ENCODE measurements around the gene SNX4.
"Not testable (repeated sequence)": the region's sequence is repeated elsewhere in the genome, so short reads cannot be mapped to it uniquely, and the experiment has no call there.

Gene SNX4

DNA sequence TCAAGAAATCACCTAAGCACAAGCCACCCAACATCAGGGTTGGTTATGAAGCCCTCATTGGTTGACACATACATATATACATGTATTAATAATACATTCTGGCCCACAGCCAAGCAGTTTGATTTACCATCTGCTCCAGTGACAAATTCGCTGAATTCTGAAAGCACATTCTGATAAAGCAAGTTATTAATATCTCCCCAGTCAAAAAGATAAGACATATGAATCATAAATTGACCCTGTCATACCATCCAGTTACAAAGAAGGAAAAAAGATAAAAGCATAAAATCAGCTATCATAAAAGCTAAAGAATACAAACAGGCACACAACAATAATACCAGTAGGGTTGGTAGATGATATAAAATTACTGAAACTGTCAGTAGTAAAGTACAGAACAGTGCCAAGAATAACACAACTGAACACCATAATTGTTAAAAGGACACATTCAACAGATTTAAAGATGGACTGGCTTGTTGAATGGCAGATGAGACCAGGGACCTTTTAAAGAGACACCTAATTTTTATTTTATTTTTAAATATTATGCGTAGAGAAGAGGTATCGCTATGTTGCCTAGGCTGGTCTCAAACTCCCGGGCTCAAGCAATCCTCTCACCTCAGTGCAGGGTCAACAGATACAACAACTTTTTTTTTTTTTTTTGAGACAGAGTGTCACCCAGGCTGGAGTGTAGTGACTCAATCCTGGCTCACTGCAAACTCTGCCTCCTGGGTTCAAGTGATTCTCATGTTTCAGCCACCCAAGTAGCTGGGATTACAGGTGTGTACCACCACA is 7.7 kb downstream of the SNX4 start:
- no peak overlapping the region for H3K4me3 ChIP-seq
- TF ChIP-seq POLR2AphosphoS5 (IDR thresholded peaks at IDR 0.05; ENCODE audit: borderline replicate concordance, low read depth, low read length): no peak
- no peak for TF ChIP-seq FOXP2 (optimal IDR thresholded peaks at IDR 0.05; ENCODE audit: control extremely low read depth, extremely low read length, insufficient read depth)
- TF ChIP-seq EZH2 (IDR thresholded peaks at IDR 0.05): no peak
- peaks cover 69% of the 10 kb centered on the region for H3K36me3 ChIP-seq (ENCODE audit: insufficient read depth, low read length)
- H3K9me3 ChIP-seq (ENCODE audit: low read depth, low read length): 0 out of 2 replicates have a peak, but pooled peaks cover 4% of the 10 kb centered on the region
- peak; percentile 35 for DNase-seq (ENCODE audit: low read depth, low spot score)
- H3K27ac ChIP-seq: 0 out of 2 replicates have a peak overlapping the region, but pooled peaks have one; percentile 9
- H3K9ac ChIP-seq (ENCODE audit: insufficient read length): no peak overlapping the region

DNA sequence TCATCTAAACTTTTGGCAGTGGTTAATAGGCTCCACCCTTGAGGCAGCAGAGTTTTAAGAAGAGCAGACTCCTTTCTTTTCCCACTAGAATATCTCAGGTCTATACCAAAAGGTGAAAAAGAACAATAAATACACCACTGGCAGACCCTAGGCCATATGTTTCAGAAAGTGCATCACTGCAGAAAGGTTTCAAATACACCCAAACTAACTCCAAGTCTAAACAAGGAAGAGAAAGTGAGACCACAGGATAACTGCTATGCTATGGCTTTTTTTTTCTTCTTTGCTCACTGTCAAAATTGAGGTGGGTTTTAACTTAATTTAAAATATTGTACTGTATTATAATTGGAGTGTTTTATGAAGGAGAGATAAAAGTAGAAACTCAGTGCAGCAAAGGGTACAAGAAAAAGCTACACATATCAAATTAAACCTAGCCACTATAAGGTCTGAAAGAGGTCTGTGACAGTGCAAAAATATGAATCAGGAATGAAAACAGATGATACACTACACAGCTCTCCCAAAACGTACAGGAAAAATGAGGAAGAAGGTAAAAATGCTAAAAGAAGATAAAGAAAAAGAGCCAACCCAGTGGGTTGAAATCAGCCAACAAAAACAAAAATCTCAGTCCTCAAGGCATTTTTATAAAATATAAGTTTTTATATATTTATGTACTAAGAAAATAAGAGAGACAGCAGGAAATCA is 8.4 kb downstream of the SNX4 start:
- 0 out of 2 replicates have a peak, but pooled peaks cover 4% of the 10 kb centered on the region for H3K9me3 ChIP-seq (ENCODE audit: low read depth, low read length)

DNA sequence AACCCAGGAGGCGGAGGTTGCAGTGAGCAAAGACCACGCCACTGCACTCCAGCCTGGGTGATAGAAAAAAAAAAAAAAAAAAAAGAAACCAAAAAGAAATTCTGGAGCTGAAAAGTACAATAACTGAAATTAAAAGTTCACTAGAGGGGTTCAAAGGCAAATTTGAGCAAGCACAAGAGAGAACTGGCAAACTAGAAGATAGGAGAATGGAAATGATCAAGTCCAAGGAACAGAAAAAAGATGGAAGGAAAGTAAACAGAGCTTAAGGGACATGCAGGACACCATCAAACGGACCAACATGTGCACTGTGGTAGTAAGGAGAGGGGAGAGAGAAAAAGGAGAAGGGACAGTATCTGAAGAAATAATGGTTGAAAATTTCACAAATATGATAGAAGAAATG is 12.9 kb downstream of the SNX4 start:
- no peak for DNase-seq (ENCODE audit: low read depth, low spot score)
- H3K36me3 ChIP-seq (ENCODE audit: insufficient read depth, low read length): peaks cover 74% of the 10 kb centered on the region
- H3K9ac ChIP-seq (ENCODE audit: insufficient read length): no peak overlapping the region
- H3K9me3 ChIP-seq (ENCODE audit: low read depth, low read length): 0 out of 2 replicates have a peak, but pooled peaks cover 4% of the 10 kb centered on the region
- H3K4me3 ChIP-seq: no peak overlapping the region
- H3K27ac ChIP-seq: no peak overlapping the region
- TF ChIP-seq FOXP2 (optimal IDR thresholded peaks at IDR 0.05; ENCODE audit: control extremely low read depth, extremely low read length, insufficient read depth) (no peak), EZH2 (IDR thresholded peaks at IDR 0.05) (no peak), POLR2AphosphoS5 (IDR thresholded peaks at IDR 0.05; ENCODE audit: borderline replicate concordance, low read depth, low read length) (no peak)

More for the DNA sequence above, 8.4 kb downstream of the SNX4 start:
- Histone ChIP-seq H3K27ac (peak overlapping the region; percentile 48; the same call in 1 of the 2 replicates), H3K4me3 (no peak overlapping the region), H3K36me3 (ENCODE audit: insufficient read depth, low read length) (peaks cover 67% of the 10 kb centered on the region), H3K9ac (ENCODE audit: insufficient read length) (no peak overlapping the region)
- DNase-seq (ENCODE audit: low read depth, low spot score): no peak
- TF ChIP-seq FOXP2 (optimal IDR thresholded peaks at IDR 0.05; ENCODE audit: control extremely low read depth, extremely low read length, insufficient read depth) (no peak), POLR2AphosphoS5 (IDR thresholded peaks at IDR 0.05; ENCODE audit: borderline replicate concordance, low read depth, low read length) (no peak), EZH2 (IDR thresholded peaks at IDR 0.05) (no peak)

DNA sequence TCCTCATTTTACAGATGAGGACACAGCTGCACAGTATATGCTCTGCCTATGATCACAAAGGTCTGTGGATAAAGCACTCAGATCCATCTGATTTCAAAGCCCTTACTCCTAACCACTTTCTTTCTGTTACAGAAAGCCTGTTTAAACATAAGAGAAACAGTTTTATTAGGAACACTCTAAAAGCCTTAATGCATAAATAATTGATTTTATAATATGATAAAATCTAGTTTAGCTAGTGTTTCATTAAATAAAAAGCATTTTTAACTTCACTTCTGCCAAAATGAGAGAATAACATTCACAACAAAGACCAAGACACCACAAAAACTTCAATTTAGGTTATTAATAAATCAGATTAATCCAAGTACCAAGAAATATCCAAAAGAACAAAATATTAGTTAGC is 21.4 kb downstream of the SNX4 start:
- no peak for DNase-seq (ENCODE audit: low read depth, low spot score)
- no peak overlapping the region for H3K27ac ChIP-seq
- TF ChIP-seq POLR2AphosphoS5 (IDR thresholded peaks at IDR 0.05; ENCODE audit: borderline replicate concordance, low read depth, low read length) (no peak), EZH2 (IDR thresholded peaks at IDR 0.05) (no peak), FOXP2 (optimal IDR thresholded peaks at IDR 0.05; ENCODE audit: control extremely low read depth, extremely low read length, insufficient read depth) (no peak)
- no peak overlapping the region for H3K9ac ChIP-seq (ENCODE audit: insufficient read length)
- no peaks in the 10 kb centered on the region for H3K9me3 ChIP-seq (ENCODE audit: low read depth, low read length)
- H3K4me3 ChIP-seq: no peak overlapping the region
- peaks cover 60% of the 10 kb centered on the region for H3K36me3 ChIP-seq (ENCODE audit: insufficient read depth, low read length)

DNA sequence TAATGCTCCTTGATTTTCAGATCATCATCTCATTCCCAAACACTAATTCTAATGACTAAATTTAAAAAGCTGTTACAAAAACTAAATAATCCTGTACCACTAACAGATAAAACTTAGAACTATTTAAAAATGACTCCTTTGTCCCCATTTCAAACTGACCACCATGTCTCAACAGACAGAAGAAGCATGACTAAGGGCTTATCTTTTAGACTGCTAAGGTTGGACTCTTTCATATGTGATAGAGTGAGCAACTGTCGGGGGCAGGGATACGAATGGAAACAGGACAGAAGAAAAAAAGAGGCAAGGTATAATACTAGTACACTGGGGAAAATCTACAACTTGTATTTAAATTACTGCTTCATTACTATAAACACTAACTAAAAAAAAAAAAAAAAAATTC is 23.3 kb downstream of the SNX4 start:
- Histone ChIP-seq H3K27ac (no peak overlapping the region), H3K4me3 (no peak overlapping the region), H3K36me3 (ENCODE audit: insufficient read depth, low read length) (peaks cover 71% of the 10 kb centered on the region)

DNA sequence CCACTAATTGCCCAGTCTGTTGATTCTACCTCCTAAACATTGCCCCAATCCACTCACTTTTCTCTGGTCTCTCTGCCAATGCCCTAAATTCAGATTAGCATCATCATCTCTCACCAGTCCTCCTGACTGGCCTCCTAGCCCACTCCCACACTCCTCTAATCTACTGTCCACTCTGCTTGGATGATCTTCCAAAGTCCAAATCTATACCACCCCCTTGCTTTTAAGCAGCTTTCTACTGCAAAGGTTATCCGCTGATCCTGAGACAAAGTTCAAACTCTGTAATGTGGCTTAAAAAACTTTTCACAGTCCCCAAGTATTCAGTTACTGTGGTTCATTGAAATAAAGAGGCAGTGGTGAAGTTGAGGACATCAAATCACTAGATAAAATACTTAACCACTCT is 37.6 kb downstream of the SNX4 start:
- Histone ChIP-seq H3K36me3 (ENCODE audit: insufficient read depth, low read length) (peaks cover 49% of the 10 kb centered on the region), H3K4me3 (no peak overlapping the region), H3K9ac (ENCODE audit: insufficient read length) (no peak overlapping the region), H3K27ac (no peak overlapping the region), H3K9me3 (ENCODE audit: low read depth, low read length) (no peaks in the 10 kb centered on the region)
- TF ChIP-seq FOXP2 (optimal IDR thresholded peaks at IDR 0.05; ENCODE audit: control extremely low read depth, extremely low read length, insufficient read depth) (no peak), EZH2 (IDR thresholded peaks at IDR 0.05) (no peak), POLR2AphosphoS5 (IDR thresholded peaks at IDR 0.05; ENCODE audit: borderline replicate concordance, low read depth, low read length) (no peak)
- DNase-seq (ENCODE audit: low read depth, low spot score): no peak

More for the DNA sequence above, 23.3 kb downstream of the SNX4 start:
- H3K9ac ChIP-seq (ENCODE audit: insufficient read length): no peak overlapping the region
- H3K9me3 ChIP-seq (ENCODE audit: low read depth, low read length): no peaks in the 10 kb centered on the region
- TF ChIP-seq FOXP2 (optimal IDR thresholded peaks at IDR 0.05; ENCODE audit: control extremely low read depth, extremely low read length, insufficient read depth) (no peak), EZH2 (IDR thresholded peaks at IDR 0.05) (no peak), POLR2AphosphoS5 (IDR thresholded peaks at IDR 0.05; ENCODE audit: borderline replicate concordance, low read depth, low read length) (no peak)
- no peak for DNase-seq (ENCODE audit: low read depth, low spot score)

DNA sequence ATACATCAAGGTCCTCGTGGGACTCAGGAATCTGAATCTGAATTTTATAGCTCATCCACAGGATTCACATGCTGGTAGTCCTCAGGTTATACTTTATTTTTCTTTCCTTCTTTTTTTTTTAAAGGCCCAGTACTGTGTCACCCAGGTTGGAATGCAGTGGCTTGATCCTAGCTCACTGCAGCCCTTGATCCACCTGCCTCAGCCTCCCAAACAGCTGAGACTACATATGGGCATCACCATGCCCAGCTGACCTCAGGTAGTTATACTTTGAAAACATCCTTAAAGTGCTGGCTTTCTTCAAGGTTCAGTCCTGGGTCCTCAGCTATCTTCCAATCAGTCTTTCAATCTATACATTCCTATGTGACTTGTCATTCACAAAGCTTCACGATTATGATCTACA is 38.2 kb downstream of the SNX4 start:
- Histone ChIP-seq H3K9ac (ENCODE audit: insufficient read length) (no peak overlapping the region), H3K4me3 (no peak overlapping the region), H3K36me3 (ENCODE audit: insufficient read depth, low read length) (peaks cover 52% of the 10 kb centered on the region), H3K27ac (no peak overlapping the region), H3K9me3 (ENCODE audit: low read depth, low read length) (no peaks in the 10 kb centered on the region)
- TF ChIP-seq EZH2 (IDR thresholded peaks at IDR 0.05) (no peak), POLR2AphosphoS5 (IDR thresholded peaks at IDR 0.05; ENCODE audit: borderline replicate concordance, low read depth, low read length) (no peak), FOXP2 (optimal IDR thresholded peaks at IDR 0.05; ENCODE audit: control extremely low read depth, extremely low read length, insufficient read depth) (no peak)
- no peak for DNase-seq (ENCODE audit: low read depth, low spot score)

DNA sequence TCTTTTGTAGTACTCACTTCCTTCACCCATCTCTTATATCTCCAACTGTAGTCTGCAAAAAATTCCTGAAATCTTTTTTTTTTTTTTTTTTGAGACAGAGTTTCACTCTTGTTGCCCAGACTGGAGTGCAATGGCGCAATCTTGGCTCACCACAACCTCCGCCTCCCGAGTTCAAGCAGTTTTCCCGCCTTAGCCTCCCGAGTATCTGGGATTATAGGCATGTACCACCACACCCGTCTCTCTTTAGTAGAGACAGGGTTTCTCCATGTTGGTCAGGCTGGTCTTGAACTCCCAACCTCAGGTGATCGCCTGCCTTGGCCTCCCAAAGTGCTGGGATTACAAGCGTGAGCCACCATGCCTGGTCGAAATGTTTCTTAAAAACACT is 38.6 kb downstream of the SNX4 start:
- H3K27ac ChIP-seq; H3K9me3 ChIP-seq (ENCODE audit: low read depth, low read length); DNase-seq (ENCODE audit: low read depth, low spot score); H3K4me3 ChIP-seq; H3K9ac ChIP-seq (ENCODE audit: insufficient read length): not testable (repeated sequence)
- peaks cover 53% of the 10 kb centered on the region for H3K36me3 ChIP-seq (ENCODE audit: insufficient read depth, low read length)
